ENCODE results near the gene LRRC38.

- no peak for TF ChIP-seq CTCF (IDR thresholded peaks at IDR 0.05 in 2 of 3, conservative IDR thresholded peaks at IDR 0.05 in 1 of 3; ENCODE audit: borderline replicate concordance in 1 of 3, insufficient read depth in 1 of 3, low read depth in 2 of 3, low read length in 2 of 3)
- no peak for TF ChIP-seq POLR2A (IDR thresholded peaks at IDR 0.05; ENCODE audit: borderline replicate concordance, extremely low read depth, insufficient read depth, insufficient read length)
- no peak for TF ChIP-seq ZFX (IDR thresholded peaks at IDR 0.05)
- no peak for TF ChIP-seq YY1 (IDR thresholded peaks at IDR 0.05; ENCODE audit: extremely low read depth, insufficient replicate concordance, low read depth, low read length)
- no peak for TF ChIP-seq SP1 (IDR thresholded peaks at IDR 0.05; ENCODE audit: low read depth)
- TF ChIP-seq POLR2AphosphoS5 (IDR thresholded peaks at IDR 0.05; ENCODE audit: low read depth, low read length), result no peak
- no peak for TF ChIP-seq JUND (IDR thresholded peaks at IDR 0.05)
- TF ChIP-seq RAD21 (IDR thresholded peaks at IDR 0.05; ENCODE audit: low read depth), result no peak
Measured at GRCh38 chr1:13494712-13495111, 19.1 kb downstream of the LRRC38 start.
